HG03558 (cell line): ENCODE results near the gene C1orf116.

Experiments
- ATAC-seq: cut with Tn5 transposase; IDR thresholded peaks from one replicate; pipeline ENCODE4 v1.9.1; 2021; ENCODE audit warnings: moderate number of reproducible peaks; ENCODE audit not compliant: unreplicated experiment; ENCODE audit errors: extremely low read depth

Gene C1orf116

GRCh38 chr1:207032528-207033017, at the start of gene C1orf116:
Gene C1orf116 (minus strand): TSS chr1:207032756. CDS start chr1:207027598, 5,158 bp downstream.
- ATAC-seq, result no peak

- no peak for ATAC-seq
These were observed 49.2 kb upstream of the C1orf116 start for GRCh38 chr1:207081806-207082205.

DNA sequence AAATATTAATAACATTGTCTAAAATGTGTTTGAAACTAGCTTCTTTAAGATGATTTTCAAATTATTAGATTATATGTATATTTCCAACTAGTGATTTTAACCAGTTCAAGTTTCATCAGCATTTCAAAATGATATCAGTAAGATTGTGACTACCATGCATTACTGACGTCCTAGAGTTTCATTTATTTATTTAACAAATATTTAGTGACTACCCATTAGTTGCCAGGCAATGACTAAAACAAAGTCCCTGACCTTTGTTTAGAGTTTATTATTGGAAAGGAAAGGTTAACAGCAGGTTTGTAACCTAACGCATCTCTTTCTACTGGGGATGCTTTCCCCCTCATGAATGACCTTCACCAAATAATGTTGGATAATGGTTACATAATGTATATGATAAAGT, 48.5 kb upstream of the C1orf116 start:
- no peak for ATAC-seq

DNA sequence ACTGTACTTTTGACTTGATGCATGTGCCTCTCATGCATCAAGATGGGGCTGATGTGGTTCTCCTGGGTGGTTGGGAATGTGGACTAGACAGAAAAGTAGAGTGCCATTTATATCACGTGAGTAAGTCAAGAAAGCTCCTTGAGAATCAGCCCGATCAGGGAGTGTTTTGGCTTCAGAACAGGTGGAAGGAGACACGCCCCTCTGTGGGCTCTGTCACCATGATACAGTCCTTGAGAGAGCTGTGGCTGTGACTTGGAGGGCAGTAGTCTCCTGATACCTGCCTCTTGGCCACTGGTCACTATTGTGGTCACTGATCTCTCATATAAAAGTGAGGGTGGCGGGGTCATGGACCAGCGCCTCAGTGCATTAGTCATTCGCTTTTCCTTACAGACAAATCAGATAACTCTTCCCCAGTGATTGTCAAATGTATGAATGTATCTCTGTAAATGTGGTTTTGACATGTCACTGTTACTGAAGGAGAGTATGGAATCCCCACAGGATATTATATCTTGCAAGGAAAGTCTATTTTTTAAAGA, 47.2 kb upstream of the C1orf116 start:
- ATAC-seq, result no peak

- ATAC-seq, result no peak
These were observed 46.1 kb upstream of the C1orf116 start for GRCh38 chr1:207078578-207079132.

DNA sequence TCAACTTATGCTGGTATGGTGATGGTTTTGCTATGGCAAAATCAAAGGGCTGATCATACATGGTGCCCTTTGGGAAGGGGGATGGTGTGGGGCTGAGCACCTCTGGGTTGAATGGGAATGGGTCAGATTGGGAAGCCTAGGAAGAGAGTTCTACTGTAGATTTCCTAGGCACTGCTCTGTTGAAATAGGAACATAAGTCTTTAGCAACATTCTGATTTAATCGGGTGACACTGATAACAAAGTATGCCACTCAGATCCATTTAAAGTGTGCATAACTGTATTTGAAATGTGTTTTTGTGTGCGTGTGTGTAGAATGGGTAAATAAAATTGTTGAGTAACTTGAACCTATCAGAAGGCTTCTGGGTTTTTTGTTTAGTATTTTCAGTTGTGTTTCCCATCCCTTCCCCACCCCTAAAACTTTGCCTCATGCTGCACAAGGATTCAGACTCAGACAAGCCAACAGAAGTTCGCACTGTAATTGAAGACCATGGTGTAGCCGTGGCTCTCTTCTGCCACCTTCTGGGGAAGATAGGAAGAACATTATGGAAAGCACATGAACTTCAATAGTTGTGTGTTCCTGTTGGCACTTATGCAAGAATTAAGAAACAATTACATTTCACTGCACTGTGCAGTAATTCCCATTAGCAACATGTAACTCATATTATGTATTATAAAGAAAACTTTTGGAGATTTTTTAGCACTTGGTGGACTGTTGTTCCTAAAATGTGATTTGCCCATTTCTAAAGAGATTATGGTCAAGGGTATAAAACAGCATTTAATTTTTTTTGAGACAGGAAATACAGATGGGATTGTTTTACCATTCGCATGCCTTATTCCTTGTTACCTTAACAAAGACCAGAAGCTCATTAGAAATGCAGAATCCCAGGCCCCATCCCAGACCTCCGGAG, 45.2 kb upstream of the C1orf116 start:
- no peak for ATAC-seq

- no peak for ATAC-seq
These were observed 44.5 kb upstream of the C1orf116 start for GRCh38 chr1:207077012-207077411.

- no peak for ATAC-seq
These were observed 43.8 kb upstream of the C1orf116 start for GRCh38 chr1:207076181-207076955.

DNA sequence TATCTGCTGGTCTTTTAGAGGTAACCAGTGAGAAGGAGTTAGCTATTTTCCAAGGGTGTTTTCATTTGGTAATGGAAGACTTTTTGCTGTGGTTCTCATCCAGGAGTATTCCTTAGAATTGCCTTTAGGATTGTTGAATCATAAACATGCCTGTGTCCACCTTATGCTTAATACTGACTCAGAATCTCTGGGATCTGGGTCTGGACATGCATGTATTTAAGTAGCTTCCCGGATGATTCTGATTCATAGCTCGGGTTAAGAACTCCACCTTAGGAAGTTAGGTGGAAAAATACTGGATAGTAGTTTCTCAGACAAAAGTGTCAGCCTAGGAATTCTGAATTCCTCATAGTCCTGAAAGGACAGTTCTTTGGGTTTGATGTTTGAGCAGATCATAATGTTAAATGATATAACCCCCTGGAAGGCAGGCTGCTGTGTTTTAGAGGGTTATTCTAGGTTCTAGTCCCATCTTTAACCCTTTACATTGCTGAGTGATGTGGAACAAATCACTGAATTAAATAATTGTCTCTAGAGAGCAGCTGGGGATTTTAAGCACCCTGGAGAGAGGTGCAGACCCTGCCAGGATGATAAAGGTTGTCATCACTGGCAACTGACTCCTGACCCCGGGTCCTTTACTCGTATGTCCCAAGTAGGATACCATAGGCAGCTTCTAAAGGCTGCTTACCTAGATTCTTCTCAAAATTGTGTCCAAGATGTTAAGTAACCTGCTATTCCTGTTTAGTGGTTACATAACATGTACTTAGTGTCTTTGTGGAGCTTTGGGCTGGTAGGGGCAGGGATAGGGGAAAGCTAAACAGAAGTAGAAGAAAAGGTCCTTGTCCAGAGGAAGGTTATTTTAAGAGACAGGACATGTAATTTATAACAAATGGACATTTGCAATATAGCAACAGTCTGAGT, 41.6 kb upstream of the C1orf116 start:
- ATAC-seq, result no peak

DNA sequence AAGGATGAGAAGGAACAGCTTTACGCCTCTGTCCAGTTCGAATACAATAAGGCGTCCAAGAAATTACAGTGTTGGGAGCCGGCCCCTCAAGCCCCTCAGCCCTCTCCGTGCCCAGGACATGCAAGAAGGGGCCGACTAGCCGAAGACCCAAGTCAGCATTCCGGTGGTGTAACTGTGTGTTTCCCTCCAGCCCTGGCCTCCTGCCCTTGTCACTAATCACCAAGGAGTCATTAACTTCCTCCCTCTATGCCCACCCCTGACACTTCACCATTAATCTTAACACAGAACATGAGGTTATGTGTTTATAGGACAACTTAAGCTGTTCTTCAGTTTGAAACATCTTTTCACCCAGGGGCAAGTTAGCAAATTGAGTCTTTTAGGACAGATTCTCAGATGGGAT, 39.7 kb upstream of the C1orf116 start:
- ATAC-seq, result no peak

DNA sequence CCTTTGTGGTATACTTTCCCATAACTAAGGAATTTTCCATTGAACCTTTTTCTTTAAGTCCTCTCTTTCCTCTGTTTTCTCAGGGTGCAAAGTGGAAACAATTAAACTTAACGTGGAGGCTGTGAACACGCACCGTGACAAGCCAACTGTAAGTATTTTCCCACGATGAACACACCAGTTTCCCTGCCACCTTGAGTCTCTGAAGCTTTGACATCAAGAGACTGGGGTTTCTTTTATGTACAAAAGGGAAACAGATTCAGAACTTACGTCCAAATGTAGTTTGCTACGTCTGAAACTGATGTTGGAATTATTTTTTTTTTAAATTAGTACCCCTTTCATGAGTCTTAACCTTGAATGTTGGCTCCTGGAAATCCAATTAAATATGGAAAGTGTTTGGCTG, 38.9 kb upstream of the C1orf116 start:
- ATAC-seq, result no peak

DNA sequence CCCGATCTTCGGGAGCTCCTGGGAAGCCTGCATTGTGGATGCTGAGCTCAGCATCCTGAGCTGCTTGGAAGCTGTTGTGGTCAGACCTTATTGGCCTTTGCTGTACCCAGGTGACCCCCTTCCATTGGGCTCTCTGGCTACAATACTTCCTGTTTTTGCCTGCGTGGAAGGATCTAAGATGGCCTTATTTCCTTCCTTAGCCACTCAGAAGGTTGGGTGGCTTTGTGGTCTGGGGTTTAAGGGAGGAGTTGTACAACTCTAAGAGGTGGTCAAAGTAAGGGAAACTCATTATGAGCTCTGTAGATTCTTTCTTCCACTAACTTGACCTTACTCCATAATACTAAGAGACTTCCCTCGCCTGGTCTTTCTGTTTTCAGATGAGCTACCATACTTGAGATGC, 38.3 kb upstream of the C1orf116 start:
- no peak for ATAC-seq

DNA sequence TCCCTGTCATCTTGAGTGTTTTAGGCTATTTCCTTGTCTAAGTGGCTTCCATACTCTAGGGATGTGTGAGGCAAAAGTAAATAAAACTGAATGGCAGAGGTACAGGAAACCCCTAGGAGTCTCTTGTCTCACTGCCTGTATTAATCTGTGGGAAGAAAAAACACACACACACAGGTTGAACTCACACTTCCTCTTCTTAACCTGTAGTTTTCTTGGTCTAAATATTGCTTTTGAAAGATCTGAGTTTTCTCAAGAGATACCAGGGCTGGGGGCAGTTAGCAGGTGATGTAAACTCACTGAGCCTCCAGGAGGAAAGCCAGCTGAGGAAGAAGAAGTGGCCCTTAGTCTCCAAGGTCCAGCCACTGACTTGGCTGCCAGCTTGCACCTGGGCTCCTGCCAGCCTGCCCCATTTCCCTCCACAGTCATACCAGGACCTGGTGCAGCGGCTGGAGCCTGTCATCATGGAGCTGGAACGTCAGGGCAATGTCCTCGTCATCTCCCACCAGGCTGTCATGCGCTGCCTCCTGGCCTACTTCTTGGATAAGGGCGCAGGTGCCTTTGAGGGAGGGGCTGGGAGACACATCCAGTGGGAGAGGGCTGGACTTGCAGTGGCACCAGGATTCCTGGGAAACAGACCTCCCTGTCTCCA, 37.4 kb upstream of the C1orf116 start:
- ATAC-seq, result no peak

DNA sequence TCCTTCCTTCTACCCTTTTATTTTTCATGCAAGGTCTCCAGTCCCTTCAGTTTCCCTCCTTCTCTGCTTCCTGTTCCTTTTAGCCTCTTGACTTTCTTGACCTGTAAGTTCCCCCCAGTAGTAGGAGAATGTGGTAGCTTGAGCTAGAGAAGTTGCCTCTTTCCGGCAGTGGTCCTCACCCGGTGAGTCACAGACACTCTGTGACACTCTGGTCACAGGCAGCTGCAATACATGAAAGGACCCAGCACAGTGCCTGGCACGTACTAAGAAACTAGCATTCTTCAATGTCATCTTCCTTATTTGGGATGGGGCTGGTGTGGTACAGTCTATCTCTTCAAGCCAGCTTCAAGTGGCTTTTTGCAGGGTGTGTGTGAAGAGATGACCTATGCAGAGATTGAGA, 36.5 kb upstream of the C1orf116 start:
- ATAC-seq, result no peak

DNA sequence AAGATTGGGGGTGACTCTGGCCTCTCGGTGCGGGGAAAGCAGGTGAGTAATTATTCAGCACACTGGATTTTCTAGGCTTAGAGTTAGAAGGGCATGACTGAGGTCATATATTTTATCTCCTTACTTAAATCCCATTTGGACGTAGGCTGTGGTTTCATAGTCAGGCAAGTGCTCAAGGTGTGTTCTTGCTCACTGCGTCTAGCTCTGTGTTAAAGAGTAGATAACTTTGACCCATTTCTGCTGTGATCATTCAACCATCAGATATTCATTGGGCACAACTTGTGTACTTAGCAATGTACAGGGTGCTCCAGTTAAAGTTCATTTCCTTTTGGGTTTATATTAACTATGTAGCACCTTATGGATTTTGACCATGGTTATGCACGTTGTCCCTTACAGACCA, 35.1 kb upstream of the C1orf116 start:
- ATAC-seq, result no peak

DNA sequence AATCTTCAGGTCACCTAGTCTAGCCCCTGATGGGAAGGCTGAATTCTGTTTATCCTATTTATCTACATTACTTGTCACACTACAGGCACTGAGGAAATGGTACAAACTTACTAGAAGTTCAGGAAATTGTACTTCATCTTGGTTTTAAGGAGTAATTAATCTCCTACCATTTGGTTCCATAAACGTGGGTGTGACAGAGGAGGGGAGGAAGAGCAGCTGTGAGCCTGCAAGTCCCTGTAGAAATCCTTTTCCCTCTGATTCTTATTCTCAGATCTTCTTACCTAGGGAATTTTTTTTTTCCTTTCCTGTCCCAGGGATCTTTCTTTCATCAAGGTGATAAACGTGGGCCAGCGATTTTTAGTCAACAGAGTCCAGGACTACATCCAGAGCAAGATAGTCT, 34.6 kb upstream of the C1orf116 start:
- no peak for ATAC-seq

GRCh38 chr1:207064561-207064960, 32.0 kb upstream of the C1orf116 start:
- ATAC-seq, result no peak

DNA sequence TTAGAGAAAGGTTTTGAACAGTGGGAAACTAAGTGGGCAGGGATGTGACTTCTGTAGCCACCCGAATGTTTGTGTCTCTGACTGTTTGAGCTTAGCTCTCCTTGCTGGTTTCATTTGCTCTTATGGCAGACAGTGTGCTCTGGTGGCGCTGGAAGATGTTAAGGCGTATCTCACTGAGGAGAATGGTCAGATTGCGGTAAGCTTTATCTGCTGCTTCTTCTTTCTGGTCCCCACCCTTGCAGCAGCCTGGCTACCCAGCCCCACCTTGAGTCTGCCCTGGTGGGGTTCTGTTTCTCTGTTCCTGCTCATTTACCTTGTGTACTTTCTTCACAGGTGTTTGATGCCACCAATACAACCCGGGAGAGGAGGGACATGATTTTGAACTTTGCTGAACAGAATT, 30.5 kb upstream of the C1orf116 start:
- ATAC-seq, result no peak

GRCh38 chr1:207062058-207062457, 29.5 kb upstream of the C1orf116 start:
- ATAC-seq, result no peak
